K562 (cell line): ENCODE results near the gene CLEC3B.

Experiments
- FOXA1 ChIP-seq: fragments of 450-650 bp; IDR thresholded peaks from 2 replicates; pipeline ENCODE4 v1.6.1; 2016; ENCODE audit warnings: mild to moderate bottlenecking, borderline replicate concordance
- GABPA ChIP-seq: fragments of 200-800 bp; sonication (Bioruptor generic); conservative IDR thresholded peaks from 2 replicates; pipeline ENCODE4 v1.6.1; 2016; ENCODE audit warnings: low read depth, missing genetic modification characterization, missing compliant biosample characterization
- KDM1A ChIP-seq, 2 experiments: fragments of 450-650 bp; IDR thresholded peaks; 2 replicates each; pipeline ENCODE4 v1.6.1; 2016; ENCODE audit warnings: mild to moderate bottlenecking in 2 of 2
- PHB2 ChIP-seq: fragments of 450-650 bp; IDR thresholded peaks from 2 replicates; pipeline ENCODE4 v1.6.1; 2017; ENCODE audit warnings: low read depth
- SIX5 ChIP-seq, 2 experiments: IDR thresholded peaks; 2 replicates each; pipeline ENCODE4 v1.6.1; 2011; ENCODE audit warnings: low read length in 2 of 2, borderline replicate concordance in 1 of 2, low read depth in 1 of 2, mild to moderate bottlenecking in 1 of 2, moderate library complexity in 1 of 2; ENCODE audit not compliant: insufficient read depth in 1 of 2
- TAF1 ChIP-seq: IDR thresholded peaks from 2 replicates; pipeline ENCODE4 v1.6.1; 2011; ENCODE audit warnings: mild to moderate bottlenecking, low read length, moderate library complexity; ENCODE audit not compliant: insufficient read depth, control insufficient read depth, severe bottlenecking; ENCODE audit errors: extremely low read depth
- TF ChIP-seq, protein P1 (sequence below), 3 experiments: IDR thresholded peaks in 2 of 3; conservative IDR thresholded peaks in 1 of 3; 2 replicates each; pipeline ENCODE4 v1.5.1; 2011 to 2012; ENCODE audit warnings: low read length in 3 of 3, mild to moderate bottlenecking in 3 of 3, control low read depth in 2 of 3, improper control_type of control experiment in 1 of 3, inconsistent platforms in 1 of 3, low read depth in 1 of 3, mixed read lengths in 1 of 3, moderate library complexity in 1 of 3; ENCODE audit not compliant: insufficient read depth in 2 of 3

DNA sequence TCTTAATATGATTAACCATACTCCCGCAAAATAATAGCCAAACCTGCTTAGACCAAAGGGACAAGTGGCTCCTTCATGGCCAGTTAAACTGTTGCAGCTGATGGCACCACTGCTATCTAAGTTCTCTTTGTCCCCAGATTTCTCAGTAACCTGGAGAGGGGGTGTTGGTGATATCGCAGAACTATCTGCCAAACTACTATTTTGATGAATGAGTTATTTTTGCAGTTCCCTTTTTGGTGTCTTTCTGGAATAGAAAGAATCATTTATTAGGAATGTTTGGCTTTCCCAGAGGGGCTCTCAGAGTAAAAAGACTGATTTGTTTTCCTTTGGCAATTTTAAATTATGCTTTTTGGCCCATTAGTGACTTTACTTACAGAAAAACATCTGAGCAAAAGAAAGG, 33.0 kb downstream of the CLEC3B start:
- TF ChIP-seq KDM1A (IDR thresholded peaks at IDR 0.05) (no peak), PHB2 (no peak), TAF1 (no peak), GABPA (tag) (no peak), SIX5 (IDR thresholded peaks at IDR 0.05; ENCODE audit: borderline replicate concordance in 1 of 2, insufficient read depth in 1 of 2, low read depth in 1 of 2, low read length in 2 of 2) (no peak), FOXA1 (no peak)
- TF ChIP-seq, protein P1, sequence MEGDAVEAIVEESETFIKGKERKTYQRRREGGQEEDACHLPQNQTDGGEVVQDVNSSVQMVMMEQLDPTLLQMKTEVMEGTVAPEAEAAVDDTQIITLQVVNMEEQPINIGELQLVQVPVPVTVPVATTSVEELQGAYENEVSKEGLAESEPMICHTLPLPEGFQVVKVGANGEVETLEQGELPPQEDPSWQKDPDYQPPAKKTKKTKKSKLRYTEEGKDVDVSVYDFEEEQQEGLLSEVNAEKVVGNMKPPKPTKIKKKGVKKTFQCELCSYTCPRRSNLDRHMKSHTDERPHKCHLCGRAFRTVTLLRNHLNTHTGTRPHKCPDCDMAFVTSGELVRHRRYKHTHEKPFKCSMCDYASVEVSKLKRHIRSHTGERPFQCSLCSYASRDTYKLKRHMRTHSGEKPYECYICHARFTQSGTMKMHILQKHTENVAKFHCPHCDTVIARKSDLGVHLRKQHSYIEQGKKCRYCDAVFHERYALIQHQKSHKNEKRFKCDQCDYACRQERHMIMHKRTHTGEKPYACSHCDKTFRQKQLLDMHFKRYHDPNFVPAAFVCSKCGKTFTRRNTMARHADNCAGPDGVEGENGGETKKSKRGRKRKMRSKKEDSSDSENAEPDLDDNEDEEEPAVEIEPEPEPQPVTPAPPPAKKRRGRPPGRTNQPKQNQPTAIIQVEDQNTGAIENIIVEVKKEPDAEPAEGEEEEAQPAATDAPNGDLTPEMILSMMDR (IDR thresholded peaks at IDR 0.05 in 2 of 3, conservative IDR thresholded peaks at IDR 0.05 in 1 of 3; ENCODE audit: insufficient read depth in 2 of 3, low read depth in 1 of 3, low read length in 3 of 3) = no peak
